Measurements from ENCODE around the gene RAD1. TPM values are rescaled to one million over a fixed set of nuclear protein-coding genes. Genes with fewer than 3 reads are reported as not detected.

RAD1 gene
- total RNA-seq, 1 donor from 2014 or later: 36.1 TPM

- no peaks in the 10 kb centered on the region for H3K36me3 Mint-ChIP-seq (ENCODE audit: low read depth)
- no peak overlapping the region for H3K4me3 Mint-ChIP-seq
- H3K27ac Mint-ChIP-seq (ENCODE audit: unreplicated experiment): no peak overlapping the region
- H3K4me1 Mint-ChIP-seq: no peaks in the 10 kb centered on the region
- H3K9me3 Mint-ChIP-seq: no peaks in the 10 kb centered on the region
- TF ChIP-seq, protein P1, sequence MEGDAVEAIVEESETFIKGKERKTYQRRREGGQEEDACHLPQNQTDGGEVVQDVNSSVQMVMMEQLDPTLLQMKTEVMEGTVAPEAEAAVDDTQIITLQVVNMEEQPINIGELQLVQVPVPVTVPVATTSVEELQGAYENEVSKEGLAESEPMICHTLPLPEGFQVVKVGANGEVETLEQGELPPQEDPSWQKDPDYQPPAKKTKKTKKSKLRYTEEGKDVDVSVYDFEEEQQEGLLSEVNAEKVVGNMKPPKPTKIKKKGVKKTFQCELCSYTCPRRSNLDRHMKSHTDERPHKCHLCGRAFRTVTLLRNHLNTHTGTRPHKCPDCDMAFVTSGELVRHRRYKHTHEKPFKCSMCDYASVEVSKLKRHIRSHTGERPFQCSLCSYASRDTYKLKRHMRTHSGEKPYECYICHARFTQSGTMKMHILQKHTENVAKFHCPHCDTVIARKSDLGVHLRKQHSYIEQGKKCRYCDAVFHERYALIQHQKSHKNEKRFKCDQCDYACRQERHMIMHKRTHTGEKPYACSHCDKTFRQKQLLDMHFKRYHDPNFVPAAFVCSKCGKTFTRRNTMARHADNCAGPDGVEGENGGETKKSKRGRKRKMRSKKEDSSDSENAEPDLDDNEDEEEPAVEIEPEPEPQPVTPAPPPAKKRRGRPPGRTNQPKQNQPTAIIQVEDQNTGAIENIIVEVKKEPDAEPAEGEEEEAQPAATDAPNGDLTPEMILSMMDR (conservative IDR thresholded peaks at IDR 0.05): no peak
- no peaks in the 10 kb centered on the region for H3K27me3 Mint-ChIP-seq (ENCODE audit: low read depth)
- no peak for DNase-seq (ENCODE audit: low read depth, low spot score)
Observed at GRCh38 chr5:34892414-34892813, 22.9 kb downstream of the RAD1 start.

DNA sequence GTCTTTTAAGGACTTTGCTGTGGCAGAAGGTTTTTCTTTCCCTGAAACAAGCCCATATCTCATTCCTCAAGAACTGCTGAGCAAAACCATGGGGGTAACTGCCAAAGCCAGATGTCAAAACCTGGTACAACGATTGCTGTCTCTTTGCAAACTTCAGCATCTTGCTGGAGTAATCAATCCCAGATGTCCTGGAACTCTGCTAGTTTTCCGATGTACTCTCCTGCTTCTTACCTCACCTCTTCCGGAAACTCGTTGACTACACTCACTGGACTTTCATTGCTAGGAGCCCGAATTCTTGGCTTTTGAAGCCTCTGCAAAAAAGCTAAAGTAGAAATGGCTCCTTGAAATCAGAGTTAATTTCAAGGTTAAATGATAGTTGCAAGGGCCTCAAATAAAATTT is 23.3 kb downstream of the RAD1 start:
- no peak for DNase-seq (ENCODE audit: low read depth, low spot score)
- Mint-ChIP-seq H3K4me3 (no peak overlapping the region), H3K36me3 (ENCODE audit: low read depth) (no peaks in the 10 kb centered on the region), H3K9me3 (no peaks in the 10 kb centered on the region), H3K27me3 (ENCODE audit: low read depth) (no peaks in the 10 kb centered on the region), H3K27ac (ENCODE audit: unreplicated experiment) (no peak overlapping the region), H3K4me1 (no peaks in the 10 kb centered on the region)
- TF ChIP-seq, protein P1 (conservative IDR thresholded peaks at IDR 0.05): no peak

DNA sequence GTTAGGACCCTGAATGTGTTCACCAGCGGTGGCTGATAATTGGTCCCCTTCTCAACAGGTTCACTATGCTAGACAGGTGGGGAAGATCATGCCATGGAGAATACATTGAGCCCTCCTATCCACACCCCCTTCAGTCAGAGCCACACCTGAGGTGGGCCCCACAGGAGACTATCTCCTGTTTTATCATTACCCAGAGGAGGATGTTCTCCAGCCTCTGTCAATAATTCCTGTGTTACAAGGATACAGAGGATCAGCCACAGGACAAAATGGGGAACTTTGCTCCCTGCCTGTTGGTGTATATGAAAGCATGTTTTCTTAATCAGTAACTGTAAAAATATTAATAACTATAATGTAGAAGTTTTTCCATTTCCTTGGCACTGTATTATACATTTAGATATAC is 25.9 kb downstream of the RAD1 start:
- H3K27ac Mint-ChIP-seq (ENCODE audit: unreplicated experiment): no peak overlapping the region
- DNase-seq (ENCODE audit: low read depth, low spot score): no peak
- no peaks in the 10 kb centered on the region for H3K9me3 Mint-ChIP-seq
- H3K36me3 Mint-ChIP-seq (ENCODE audit: low read depth): no peaks in the 10 kb centered on the region
- no peaks in the 10 kb centered on the region for H3K27me3 Mint-ChIP-seq (ENCODE audit: low read depth)
- TF ChIP-seq, protein P1 (conservative IDR thresholded peaks at IDR 0.05): no peak
- no peak overlapping the region for H3K4me3 Mint-ChIP-seq
- H3K4me1 Mint-ChIP-seq: no peaks in the 10 kb centered on the region

DNA sequence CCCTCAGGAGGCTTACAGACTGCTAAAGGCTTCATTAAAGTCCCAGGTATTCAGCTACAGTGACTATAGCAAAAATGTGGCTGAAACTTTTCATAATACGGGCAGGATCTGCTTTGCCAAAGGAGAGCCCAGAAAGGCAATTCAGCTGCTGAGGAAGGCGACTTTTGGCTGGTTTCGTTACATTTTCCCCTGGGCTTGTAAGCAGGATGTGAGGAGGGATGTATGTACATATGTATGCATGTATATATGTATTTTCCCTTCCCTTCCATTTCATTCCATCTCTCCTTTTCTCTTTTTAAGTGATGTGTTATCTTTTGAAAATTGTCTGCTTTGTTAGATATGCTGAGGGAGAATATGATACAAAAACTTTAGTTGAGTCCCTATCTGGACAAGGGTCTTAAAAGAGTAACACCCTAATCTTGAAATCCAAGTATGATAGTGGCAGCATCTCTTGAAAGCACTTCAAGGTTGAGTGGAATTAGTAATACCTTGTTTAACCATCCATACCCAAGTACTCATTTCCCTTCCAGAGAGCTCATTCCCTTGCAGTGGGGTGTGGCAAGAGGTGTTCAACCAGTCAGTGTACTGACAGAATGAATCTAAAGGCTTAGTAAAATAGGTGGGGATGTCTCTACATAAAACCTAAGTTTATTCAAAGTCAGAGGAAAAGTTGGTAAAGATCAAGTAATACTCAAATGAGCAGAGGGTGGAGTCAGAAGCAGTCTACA is 28.7 kb downstream of the RAD1 start:
- Mint-ChIP-seq H3K27me3 (ENCODE audit: low read depth) (no peaks in the 10 kb centered on the region), H3K4me1 (peaks cover 2% of the 10 kb centered on the region), H3K36me3 (ENCODE audit: low read depth) (no peaks in the 10 kb centered on the region), H3K9me3 (no peaks in the 10 kb centered on the region), H3K27ac (ENCODE audit: unreplicated experiment) (no peak overlapping the region), H3K4me3 (no peak overlapping the region)
- TF ChIP-seq, protein P1 (conservative IDR thresholded peaks at IDR 0.05): no peak
- no peak for DNase-seq (ENCODE audit: low read depth, low spot score)

DNA sequence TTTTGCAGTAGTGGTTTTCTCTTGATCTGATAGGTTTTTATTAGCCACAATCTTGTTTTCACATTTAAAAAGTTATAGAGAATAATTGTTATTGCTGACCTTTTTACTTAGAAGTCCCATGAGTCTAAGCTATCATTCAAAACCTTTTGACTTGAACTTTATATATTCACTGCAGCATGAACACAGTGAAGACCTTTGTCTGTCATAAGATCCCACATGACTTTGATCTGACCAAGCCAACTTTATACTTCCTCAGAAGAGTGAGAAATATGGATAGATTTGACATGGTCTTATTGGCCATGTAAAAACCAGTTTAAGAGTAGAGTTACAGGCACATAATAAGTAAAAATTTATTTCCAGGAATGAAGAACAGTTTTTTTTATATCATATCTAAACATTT is 34.1 kb downstream of the RAD1 start:
- Mint-ChIP-seq H3K4me1 (peaks cover 9% of the 10 kb centered on the region), H3K36me3 (ENCODE audit: low read depth) (peaks cover 6% of the 10 kb centered on the region), H3K27me3 (ENCODE audit: low read depth) (no peaks in the 10 kb centered on the region), H3K27ac (ENCODE audit: unreplicated experiment) (no peak overlapping the region), H3K4me3 (no peak overlapping the region), H3K9me3 (peaks cover 1% of the 10 kb centered on the region)
- TF ChIP-seq, protein P1 (conservative IDR thresholded peaks at IDR 0.05): no peak
- no peak for DNase-seq (ENCODE audit: low read depth, low spot score)
